HG03139 (cell line): Measurements from ENCODE around the gene DNLZ.
"Not testable (repeated sequence)": the region's sequence is repeated elsewhere in the genome, so short reads cannot be mapped to it uniquely, and the experiment has no call there.

Experiments used
- ATAC-seq: cut with Tn5 transposase; IDR thresholded peaks from one replicate; pipeline ENCODE4 v1.9.1; 2021; ENCODE audit not compliant: unreplicated experiment

The DNLZ gene

DNA sequence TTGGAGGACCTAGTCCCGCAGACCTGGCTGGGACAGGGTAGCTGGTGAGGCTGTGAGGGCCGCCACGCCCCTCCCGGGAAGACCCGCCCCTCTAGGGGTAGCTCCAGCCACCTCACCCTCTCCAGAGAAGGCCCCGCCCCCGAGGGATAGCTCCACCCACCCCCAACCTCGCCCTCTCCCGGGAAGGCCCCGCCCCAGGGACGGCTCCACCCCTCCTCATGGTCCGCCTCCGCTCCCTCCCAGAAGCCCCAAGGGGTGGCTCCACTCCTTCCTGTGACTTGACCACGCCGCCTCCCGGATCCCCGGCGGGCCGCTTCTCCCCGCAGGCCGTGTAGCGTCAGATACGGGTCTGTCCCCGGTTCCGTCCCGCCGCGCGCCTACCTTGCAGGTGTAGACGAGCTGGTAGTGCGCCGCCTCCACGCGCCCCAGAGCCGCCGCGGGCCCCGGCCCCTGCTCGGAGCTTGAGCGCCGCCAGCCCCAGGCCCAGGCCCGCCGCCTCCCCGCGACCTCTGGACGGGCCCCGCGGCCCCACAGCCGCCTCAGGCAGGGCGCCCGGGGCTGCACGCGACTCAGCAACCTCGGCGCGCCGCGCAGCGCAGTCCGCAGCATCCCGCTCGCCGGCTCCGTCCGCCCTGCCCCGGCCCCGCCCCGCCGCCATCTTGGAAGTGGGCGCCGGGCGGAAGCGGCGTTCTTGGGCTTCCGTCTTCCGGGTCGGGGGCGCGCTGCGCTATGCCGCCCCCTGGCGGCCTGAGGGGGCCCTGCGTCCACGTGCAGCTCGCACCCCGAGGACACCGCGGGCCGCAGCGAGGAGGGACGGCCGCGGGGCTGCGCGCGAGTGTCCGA is at the start of gene DNLZ:
Gene DNLZ (minus strand): TSS at position 639 of the 843 bp plus-strand sequence. CDS start 30 bp downstream, at position 609.
- ATAC-seq: peak; percentile 67

- ATAC-seq: no peak
Observed at GRCh38 chr9:136412962-136413361, 49.4 kb upstream of the DNLZ start.

GRCh38 chr9:136411378-136411777 is 47.8 kb upstream of the DNLZ start:
- no peak for ATAC-seq

GRCh38 chr9:136410500-136411287 is 47.1 kb upstream of the DNLZ start, which contains the start of the genes ENTR1 and PMPCA:
Gene ENTR1, minus strand, starts transcription at chr9:136410614. Its CDS starts 217 bp downstream, at chr9:136410397.
Gene PMPCA, plus strand, starts transcription at chr9:136410658. Its CDS starts 11 bp downstream, at chr9:136410669.
- ATAC-seq: peak; percentile 77

- no peak for ATAC-seq
Observed at GRCh38 chr9:136409557-136410455, 46.3 kb upstream of the DNLZ start.

GRCh38 chr9:136407911-136408310 is 44.4 kb upstream of the DNLZ start:
- no peak for ATAC-seq

DNA sequence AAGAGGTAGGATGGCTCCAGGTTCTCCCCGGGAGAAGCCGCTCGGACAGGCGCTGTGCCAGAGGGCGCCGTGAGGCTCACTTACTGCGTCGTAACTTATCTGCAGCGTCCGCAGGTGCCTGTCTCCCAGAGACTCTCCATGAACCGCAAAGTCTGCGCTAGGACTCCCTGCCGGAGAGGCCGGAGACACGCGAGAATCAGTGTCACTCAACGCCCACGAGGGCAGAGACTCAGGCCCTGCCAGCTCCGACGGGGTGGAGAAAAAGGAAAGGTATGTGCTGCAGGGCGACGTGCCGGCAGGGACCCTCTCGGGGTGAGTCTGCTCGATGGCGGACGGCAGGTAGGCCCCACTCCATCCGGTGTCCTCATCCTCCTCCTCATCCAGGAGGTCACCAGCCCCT is 43.5 kb upstream of the DNLZ start:
- ATAC-seq: not testable (repeated sequence)

DNA sequence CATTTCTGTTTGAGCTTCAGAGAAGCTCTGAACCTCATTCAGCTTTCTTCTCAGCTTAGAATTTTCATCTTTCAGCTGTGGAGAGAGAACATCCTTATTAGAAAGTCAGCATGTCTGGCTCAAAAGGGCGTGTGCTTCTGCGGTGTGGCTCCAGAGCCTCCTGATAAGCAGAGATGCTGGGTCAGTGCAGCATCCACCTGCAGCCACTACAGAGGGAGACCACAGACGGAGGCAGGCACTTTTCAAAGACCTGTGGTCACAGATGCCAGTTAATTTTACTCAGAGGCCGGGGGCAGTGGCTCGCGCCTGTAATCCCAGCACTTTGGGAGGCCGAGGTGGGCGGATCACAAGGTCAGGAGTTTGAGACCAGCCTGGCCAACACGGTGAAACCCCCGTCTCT is 42.4 kb upstream of the DNLZ start:
- not testable (repeated sequence) for ATAC-seq

- ATAC-seq: no peak
Observed at GRCh38 chr9:136405481-136405880, 41.9 kb upstream of the DNLZ start.

GRCh38 chr9:136404801-136405136 is 41.2 kb upstream of the DNLZ start:
- ATAC-seq: no peak

- no peak for ATAC-seq
Observed at GRCh38 chr9:136403915-136404800, 40.6 kb upstream of the DNLZ start.

- ATAC-seq: no peak
Observed at GRCh38 chr9:136403538-136403914, 40.0 kb upstream of the DNLZ start.

GRCh38 chr9:136402067-136402466 is 38.5 kb upstream of the DNLZ start:
- ATAC-seq: no peak

DNA sequence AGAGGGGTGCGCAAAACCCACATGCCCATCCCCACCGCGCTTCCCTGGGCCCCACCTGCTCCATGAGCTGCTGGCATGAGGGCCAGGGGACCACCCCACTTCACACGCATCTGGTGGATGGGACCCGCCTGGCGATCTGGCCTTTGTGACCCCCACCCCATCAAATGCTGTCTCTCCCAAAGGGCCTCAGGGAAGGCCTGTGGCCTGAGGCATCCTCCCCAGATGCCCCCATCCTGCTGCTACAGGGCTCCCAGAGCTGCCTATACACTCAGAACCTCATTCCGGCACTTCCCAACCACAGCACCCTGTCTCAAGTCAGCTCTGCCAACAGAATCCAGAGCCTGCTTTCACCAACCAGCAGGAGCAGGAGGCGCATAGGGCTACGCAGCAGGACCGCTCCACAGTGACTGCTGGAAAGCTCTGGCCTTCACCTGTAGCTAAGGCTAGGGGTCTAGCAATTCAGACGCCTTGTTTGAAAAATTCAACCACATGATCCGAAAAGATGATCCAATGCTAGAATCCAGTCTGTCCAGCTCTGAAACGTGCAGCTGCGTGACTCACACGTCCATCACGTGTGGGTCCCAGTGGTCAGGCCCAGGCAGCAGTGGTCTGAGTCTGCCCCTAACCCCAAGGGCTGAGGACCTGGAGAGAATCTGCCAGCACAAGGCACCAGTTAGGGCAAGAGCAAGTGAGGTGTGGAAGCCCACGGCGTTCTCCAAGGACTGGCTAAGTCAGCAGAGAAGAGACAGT is 37.8 kb upstream of the DNLZ start:
- ATAC-seq: no peak

DNA sequence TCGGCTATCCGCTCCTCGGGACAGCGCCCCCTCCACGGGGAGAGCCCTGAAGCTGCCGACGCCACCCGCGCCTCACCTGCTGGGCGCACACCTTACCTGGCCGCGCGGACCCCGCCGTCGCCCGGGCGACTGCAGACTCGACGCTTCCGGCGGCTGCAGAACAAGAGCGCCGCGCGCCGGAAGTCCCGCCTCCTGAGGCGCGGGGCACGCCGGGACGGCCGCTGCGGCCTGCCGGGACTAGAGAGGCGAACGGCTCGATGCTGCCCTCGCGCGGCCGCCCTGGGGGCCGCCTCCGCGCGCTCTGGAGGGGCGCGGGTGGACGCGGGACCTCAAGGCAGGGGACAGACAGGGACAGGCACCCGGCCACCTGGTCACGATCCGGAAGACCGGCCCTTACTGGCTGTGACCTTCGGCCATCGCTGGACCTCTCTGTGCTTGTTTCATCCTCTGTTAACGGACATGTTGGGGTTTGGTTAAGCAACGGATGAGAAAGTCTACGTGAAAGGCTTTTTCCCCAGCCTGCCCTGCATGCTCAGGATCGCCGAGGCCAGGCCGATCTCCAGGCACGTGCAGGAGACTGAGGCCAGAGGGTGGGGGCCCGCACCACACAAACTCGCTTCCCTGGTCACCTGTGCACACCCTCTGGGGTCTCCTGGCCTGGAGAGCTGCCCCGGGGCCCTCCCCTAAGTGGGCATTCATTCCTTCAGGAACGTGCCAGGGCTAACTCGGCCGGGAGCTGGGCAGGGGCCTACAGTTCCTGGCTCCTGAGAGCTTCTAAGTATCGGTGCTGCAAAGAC is 36.7 kb upstream of the DNLZ start, which contains the start of gene SNAPC4:
Gene SNAPC4 (minus strand): TSS at position 133 of the 797 bp plus-strand sequence. CDS start 1,742 bp downstream, outside the sequence.
- peak; percentile 58 for ATAC-seq

- ATAC-seq: no peak
Observed at GRCh38 chr9:136399176-136400037, 35.9 kb upstream of the DNLZ start.

DNA sequence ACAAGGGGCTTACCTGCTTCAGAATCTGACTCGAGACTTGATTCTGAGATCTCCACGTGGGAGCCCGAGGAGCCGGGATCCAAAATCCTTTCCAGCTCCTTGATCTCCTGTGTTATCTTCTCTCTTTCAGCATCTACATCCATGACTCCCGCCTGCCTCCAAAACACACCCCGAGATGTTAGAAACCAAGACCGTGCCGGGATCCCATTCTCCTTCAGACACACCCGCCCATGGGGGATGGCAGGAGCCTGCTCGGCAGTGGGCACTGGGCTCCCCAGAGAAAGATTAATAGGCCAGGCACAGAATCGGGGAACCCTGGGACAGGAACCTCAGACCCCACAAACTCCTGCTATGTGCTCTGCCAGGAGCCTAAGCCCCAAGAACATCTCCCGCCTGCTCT is 34.7 kb upstream of the DNLZ start:
- no peak for ATAC-seq
